SK-N-SH (cell line): ENCODE data around the gene ARHGDIG.

Experiments
- EZH2phosphoT487 ChIP-seq: fragments of 200-600 bp; sonication (generic); IDR thresholded peaks from 2 replicates; pipeline ENCODE4 v1.6.1; 2017; ENCODE audit warnings: low read depth, mixed run types, mild to moderate bottlenecking, antibody characterized with exemption, moderate library complexity, borderline replicate concordance
- FOXJ3 ChIP-seq: sonication (generic); formaldehyde crosslinking; IDR thresholded peaks from 2 replicates; pipeline ENCODE4 v1.5.1; 2020; ENCODE audit warnings: mild to moderate bottlenecking, missing genetic modification reagents
- JUND ChIP-seq: IDR thresholded peaks from 2 replicates; pipeline ENCODE4 v1.4.0; 2012
- MXI1 ChIP-seq: IDR thresholded peaks from 2 replicates; pipeline ENCODE4 v1.6.1; 2012; ENCODE audit warnings: mild to moderate bottlenecking, low read depth, low read length, improper control_type of control experiment
- NRF1 ChIP-seq: IDR thresholded peaks from 2 replicates; pipeline ENCODE4 v1.6.1; 2012; ENCODE audit warnings: low read depth, mild to moderate bottlenecking, low read length
- POLR2AphosphoS5 ChIP-seq: IDR thresholded peaks from 2 replicates; pipeline ENCODE4 v1.6.1; 2012; ENCODE audit warnings: low read depth, low read length
- RAD21 ChIP-seq: IDR thresholded peaks from 2 replicates; pipeline ENCODE4 v1.6.1; 2012; ENCODE audit warnings: mild to moderate bottlenecking, low read length
- SIN3A ChIP-seq: IDR thresholded peaks from 2 replicates; pipeline ENCODE4 v1.6.1; 2012; ENCODE audit warnings: low read depth, mild to moderate bottlenecking, low read length, moderate library complexity, borderline replicate concordance
- USF1 ChIP-seq: IDR thresholded peaks from 2 replicates; pipeline ENCODE4 v1.4.0; 2012; ENCODE audit warnings: low read depth, borderline replicate concordance
- YY1 ChIP-seq: IDR thresholded peaks from 2 replicates; pipeline ENCODE4 v1.4.0; 2012; ENCODE audit warnings: low read depth, mild to moderate bottlenecking
- TF ChIP-seq, protein P1 (sequence below): fragments of 200-600 bp; sonication (generic); IDR thresholded peaks from 2 replicates; pipeline ENCODE4 v1.6.1; 2017; ENCODE audit warnings: antibody characterized with exemption, mild to moderate bottlenecking, moderate library complexity
- TF ChIP-seq, protein P2 (sequence below): IDR thresholded peaks from 2 replicates; pipeline ENCODE4 v1.4.0; 2012; ENCODE audit warnings: low read depth
- TF ChIP-seq, protein P3 (sequence below): IDR thresholded peaks from 2 replicates; pipeline ENCODE4; 2012

DNA sequence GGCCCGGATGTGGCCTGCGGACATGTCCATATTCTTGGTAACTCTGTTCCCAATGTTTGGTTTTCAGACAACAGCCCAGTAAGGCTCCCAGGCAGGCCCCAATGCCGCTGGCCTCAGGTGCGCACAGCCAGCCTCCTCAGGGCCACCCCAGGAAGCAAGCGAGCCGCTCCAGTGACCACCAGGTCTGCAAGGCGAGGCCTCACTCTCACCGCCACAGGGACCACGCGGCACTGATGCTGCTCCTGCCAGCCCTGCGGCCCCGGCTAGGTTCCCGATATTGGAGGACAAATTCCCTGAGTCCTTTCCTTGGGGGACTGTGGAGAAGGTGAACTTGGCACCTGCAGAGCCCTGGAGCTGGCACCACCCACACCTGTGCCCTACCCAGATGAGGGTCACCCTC, 21.6 kb downstream of the ARHGDIG start:
- TF ChIP-seq, protein P1, sequence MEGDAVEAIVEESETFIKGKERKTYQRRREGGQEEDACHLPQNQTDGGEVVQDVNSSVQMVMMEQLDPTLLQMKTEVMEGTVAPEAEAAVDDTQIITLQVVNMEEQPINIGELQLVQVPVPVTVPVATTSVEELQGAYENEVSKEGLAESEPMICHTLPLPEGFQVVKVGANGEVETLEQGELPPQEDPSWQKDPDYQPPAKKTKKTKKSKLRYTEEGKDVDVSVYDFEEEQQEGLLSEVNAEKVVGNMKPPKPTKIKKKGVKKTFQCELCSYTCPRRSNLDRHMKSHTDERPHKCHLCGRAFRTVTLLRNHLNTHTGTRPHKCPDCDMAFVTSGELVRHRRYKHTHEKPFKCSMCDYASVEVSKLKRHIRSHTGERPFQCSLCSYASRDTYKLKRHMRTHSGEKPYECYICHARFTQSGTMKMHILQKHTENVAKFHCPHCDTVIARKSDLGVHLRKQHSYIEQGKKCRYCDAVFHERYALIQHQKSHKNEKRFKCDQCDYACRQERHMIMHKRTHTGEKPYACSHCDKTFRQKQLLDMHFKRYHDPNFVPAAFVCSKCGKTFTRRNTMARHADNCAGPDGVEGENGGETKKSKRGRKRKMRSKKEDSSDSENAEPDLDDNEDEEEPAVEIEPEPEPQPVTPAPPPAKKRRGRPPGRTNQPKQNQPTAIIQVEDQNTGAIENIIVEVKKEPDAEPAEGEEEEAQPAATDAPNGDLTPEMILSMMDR, result no peak
- TF ChIP-seq YY1, result no peak
- no peak for TF ChIP-seq POLR2AphosphoS5
- no peak for TF ChIP-seq SIN3A
- no peak for TF ChIP-seq MXI1
- TF ChIP-seq JUND, result no peak
- TF ChIP-seq NRF1, result no peak
- no peak for TF ChIP-seq FOXJ3 (CRISPR knock-in tag)
- no peak for TF ChIP-seq USF1
- TF ChIP-seq, protein P2, sequence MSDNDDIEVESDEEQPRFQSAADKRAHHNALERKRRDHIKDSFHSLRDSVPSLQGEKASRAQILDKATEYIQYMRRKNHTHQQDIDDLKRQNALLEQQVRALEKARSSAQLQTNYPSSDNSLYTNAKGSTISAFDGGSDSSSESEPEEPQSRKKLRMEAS, result no peak
- no peak for TF ChIP-seq RAD21
- TF ChIP-seq, protein P3, sequence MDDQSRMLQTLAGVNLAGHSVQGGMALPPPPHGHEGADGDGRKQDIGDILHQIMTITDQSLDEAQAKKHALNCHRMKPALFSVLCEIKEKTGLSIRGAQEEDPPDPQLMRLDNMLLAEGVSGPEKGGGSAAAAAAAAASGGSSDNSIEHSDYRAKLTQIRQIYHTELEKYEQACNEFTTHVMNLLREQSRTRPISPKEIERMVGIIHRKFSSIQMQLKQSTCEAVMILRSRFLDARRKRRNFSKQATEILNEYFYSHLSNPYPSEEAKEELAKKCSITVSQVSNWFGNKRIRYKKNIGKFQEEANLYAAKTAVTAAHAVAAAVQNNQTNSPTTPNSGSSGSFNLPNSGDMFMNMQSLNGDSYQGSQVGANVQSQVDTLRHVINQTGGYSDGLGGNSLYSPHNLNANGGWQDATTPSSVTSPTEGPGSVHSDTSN, result no peak
- TF ChIP-seq EZH2phosphoT487, result no peak
